Hepatocyte (in vitro differentiated cells): Measurements from ENCODE around the gene TNK2. TPM values are rescaled to one million over a fixed set of nuclear protein-coding genes. Genes with fewer than 3 reads are reported as not detected.

Experiments used
- DNase-seq: peaks from one replicate; pipeline ENCODE4 v3.0.0-alpha.2; 2016; ENCODE audit warnings: low spot score
- H2AFZ ChIP-seq: fragments of 200-600 bp; sonication (generic); 2 replicates; pipeline ENCODE4 v1.6.0; 2016; ENCODE audit warnings: antibody characterized with exemption, mild to moderate bottlenecking
- H3K27ac ChIP-seq: fragments of 200-600 bp; sonication (generic); 2 replicates; pipeline ENCODE4 v1.5.1; 2016; ENCODE audit warnings: mild to moderate bottlenecking
- H3K27me3 ChIP-seq: fragments of 200-600 bp; sonication (generic); 2 replicates; pipeline ENCODE4 v1.6.1; 2016
- H3K36me3 ChIP-seq: fragments of 200-600 bp; sonication (generic); replicated peaks from 2 replicates; pipeline ENCODE4 v1.5.1; 2016; ENCODE audit warnings: low read depth; ENCODE audit not compliant: insufficient read depth
- H3K4me1 ChIP-seq: fragments of 200-600 bp; sonication (generic); 2 replicates; pipeline ENCODE4 v1.5.1; 2016; ENCODE audit warnings: mild to moderate bottlenecking, moderate library complexity; ENCODE audit not compliant: insufficient read depth
- H3K4me2 ChIP-seq: fragments of 200-600 bp; sonication (generic); 2 replicates; pipeline ENCODE4 v1.6.0; 2016
- H3K4me3 ChIP-seq: fragments of 200-600 bp; sonication (generic); 2 replicates; pipeline ENCODE4 v1.5.1; 2016; ENCODE audit warnings: mild to moderate bottlenecking
- H3K79me2 ChIP-seq: fragments of 200-600 bp; sonication (generic); 2 replicates; pipeline ENCODE4 v1.6.0; 2017; ENCODE audit warnings: mild to moderate bottlenecking
- H3K9me2 ChIP-seq: fragments of 200-600 bp; sonication (generic); replicated peaks from 2 replicates; pipeline ENCODE4 v1.6.0; 2017; ENCODE audit warnings: mild to moderate bottlenecking; ENCODE audit not compliant: insufficient read depth
- H3K9me3 ChIP-seq: fragments of 200-600 bp; sonication (generic); 2 replicates; pipeline ENCODE4 v1.5.1; 2016; ENCODE audit warnings: low read depth, mild to moderate bottlenecking
- H4K20me1 ChIP-seq: fragments of 200-600 bp; sonication (generic); 2 replicates; pipeline ENCODE4 v1.6.0; 2016; ENCODE audit warnings: mild to moderate bottlenecking; ENCODE audit not compliant: insufficient read depth, poor library complexity, severe bottlenecking
- CTCF ChIP-seq: fragments of 200-600 bp; sonication (generic); IDR thresholded peaks from 2 replicates; pipeline ENCODE4 v1.5.1; 2016; ENCODE audit warnings: antibody characterized with exemption, mild to moderate bottlenecking; ENCODE audit not compliant: poor library complexity
- EZH2 ChIP-seq: fragments of 200-600 bp; sonication (generic); IDR thresholded peaks from 2 replicates; pipeline ENCODE4 v1.6.1; 2016; ENCODE audit warnings: antibody characterized with exemption, mild to moderate bottlenecking, borderline replicate concordance
- EZH2phosphoT487 ChIP-seq: fragments of 200-600 bp; sonication (generic); IDR thresholded peaks from one replicate; pipeline ENCODE4 v1.6.1; 2018; ENCODE audit warnings: antibody characterized with exemption, mild to moderate bottlenecking, low read depth, moderate library complexity; ENCODE audit not compliant: unreplicated experiment, severe bottlenecking
- WGBS: methylation state at CpG from one replicate; pipeline ENCODE4 v1.1.6; 2016; ENCODE audit warnings: low lambda C conversion rate; ENCODE audit errors: missing lambda C conversion rate; 5-methylcytosine and 5-hydroxymethylcytosine counted together
- polyA plus RNA-seq: library from polyadenylated mRNA; unstranded; fragments of >200 nt; fragmentation: Nextera tagmentation; extraction: Ambion mirVana; gene quantifications from 2 replicates; pipeline ENCODE4 v1.2.1, GENCODE V29; 2016
- total RNA-seq: library from RNA; depleted of rRNA; stranded (reverse); fragments of >200 nt; gene quantifications from 2 replicates; pipeline ENCODE4 v1.2.3, GENCODE V29; 2014

Gene TNK2
- total and polyA plus RNA-seq, 2 experiments from 2014 or later = 5.9 to 11.6 TPM

GRCh38 chr3:195844671-195845218, 63.6 kb downstream of the TNK2 start:
- 89% methylated on average over 7 of the region's 7 CpGs for WGBS
- Histone ChIP-seq H4K20me1 (no peaks in the 10 kb centered on the region), H3K9me3 (no peaks in the 10 kb centered on the region), H3K4me3 (no peak overlapping the region), H3K36me3 (no peaks in the 10 kb centered on the region), H3K27me3 (no peaks in the 10 kb centered on the region), H3K4me1 (peaks cover 3% of the 10 kb centered on the region), H3K4me2 (no peak overlapping the region), H3K9me2 (no peaks in the 10 kb centered on the region), H3K79me2 (no peaks in the 10 kb centered on the region), H3K27ac (no peak overlapping the region), H2AFZ (no peak overlapping the region)
- no peak for DNase-seq
- TF ChIP-seq EZH2 (no peak), CTCF (no peak), EZH2phosphoT487 (no peak)

- Histone ChIP-seq H3K9me2 (no peaks in the 10 kb centered on the region), H3K27ac (no peak overlapping the region), H3K36me3 (no peaks in the 10 kb centered on the region), H3K27me3 (no peaks in the 10 kb centered on the region), H3K79me2 (no peaks in the 10 kb centered on the region), H3K4me3 (no peak overlapping the region), H3K4me2 (no peak overlapping the region), H2AFZ (no peak overlapping the region), H4K20me1 (no peaks in the 10 kb centered on the region), H3K9me3 (no peaks in the 10 kb centered on the region), H3K4me1 (no peaks in the 10 kb centered on the region)
- TF ChIP-seq CTCF = no peak
- TF ChIP-seq EZH2phosphoT487 = no peak
- TF ChIP-seq EZH2 = no peak
- no peak for DNase-seq
- 69% methylated on average over 19 of the region's 19 CpGs for WGBS
Measured at GRCh38 chr3:195839260-195840010, 68.9 kb downstream of the TNK2 start.

- no peaks in the 10 kb centered on the region for H3K36me3 ChIP-seq
- H2AFZ ChIP-seq = no peak overlapping the region
- H3K4me3 ChIP-seq = no peak overlapping the region
- no peaks in the 10 kb centered on the region for H3K9me3 ChIP-seq
- H3K79me2 ChIP-seq = no peaks in the 10 kb centered on the region
- 84% methylated on average over 5 of the region's 5 CpGs for WGBS
- H3K4me1 ChIP-seq = no peaks in the 10 kb centered on the region
- no peaks in the 10 kb centered on the region for H3K27me3 ChIP-seq
- H3K4me2 ChIP-seq = no peak overlapping the region
- no peak for TF ChIP-seq CTCF
- TF ChIP-seq EZH2 = no peak
- no peak for TF ChIP-seq EZH2phosphoT487
- H3K27ac ChIP-seq = no peak overlapping the region
- H4K20me1 ChIP-seq = no peaks in the 10 kb centered on the region
- no peak for DNase-seq
- no peaks in the 10 kb centered on the region for H3K9me2 ChIP-seq
Measured at GRCh38 chr3:195838714-195839113, 69.6 kb downstream of the TNK2 start.
